CD4-positive, alpha-beta T cell treated with Interleukin-12 subunit alpha and Interleukin-12 subunit beta, for 1 hour (primary cell): ENCODE measurements around the gene MAST4.

Experiments used
- DNase-seq: peaks from one replicate; pipeline ENCODE4 v3.0.0-alpha.2; 2020

The MAST4 gene

GRCh38 chr5:66923457-66923856 lies 327.3 kb downstream of the MAST4 start:
- DNase-seq, result no peak

GRCh38 chr5:66923922-66924321 lies 327.7 kb downstream of the MAST4 start:
- DNase-seq, result no peak

GRCh38 chr5:66927140-66927539 lies 330.9 kb downstream of the MAST4 start:
- DNase-seq, result no peak

- DNase-seq, result no peak
Observed at GRCh38 chr5:66929281-66929680, 333.1 kb downstream of the MAST4 start.

GRCh38 chr5:66929995-66930394 lies 333.8 kb downstream of the MAST4 start:
- DNase-seq, result no peak

GRCh38 chr5:66931651-66932050 lies 335.5 kb downstream of the MAST4 start:
- DNase-seq, result no peak

GRCh38 chr5:66932457-66932856 lies 336.3 kb downstream of the MAST4 start:
- no peak for DNase-seq

GRCh38 chr5:66933066-66933465 lies 336.9 kb downstream of the MAST4 start:
- no peak for DNase-seq

- DNase-seq, result no peak
Observed at GRCh38 chr5:66939094-66939493, 342.9 kb downstream of the MAST4 start.

- DNase-seq, result no peak
Observed at GRCh38 chr5:66945389-66946349, 349.5 kb downstream of the MAST4 start.

GRCh38 chr5:66947458-66947857 lies 351.3 kb downstream of the MAST4 start:
- no peak for DNase-seq

- DNase-seq, result no peak
Observed at GRCh38 chr5:66949066-66949465, 352.9 kb downstream of the MAST4 start.

GRCh38 chr5:66952153-66952552 lies 356.0 kb downstream of the MAST4 start:
- no peak for DNase-seq

- no peak for DNase-seq
Observed at GRCh38 chr5:66956439-66956838, 360.2 kb downstream of the MAST4 start.

- DNase-seq, result no peak
Observed at GRCh38 chr5:66958201-66958979, 362.2 kb downstream of the MAST4 start.

GRCh38 chr5:66958980-66959641 lies 362.9 kb downstream of the MAST4 start:
- DNase-seq, result no peak

GRCh38 chr5:66959653-66960052 lies 363.5 kb downstream of the MAST4 start:
- DNase-seq, result no peak

GRCh38 chr5:66960369-66961137 lies 364.4 kb downstream of the MAST4 start:
- DNase-seq, result no peak

GRCh38 chr5:66963559-66963971 lies 367.4 kb downstream of the MAST4 start:
- no peak for DNase-seq

GRCh38 chr5:66966439-66966838 lies 370.2 kb downstream of the MAST4 start:
- no peak for DNase-seq

- no peak for DNase-seq
Observed at GRCh38 chr5:66967102-66967501, 370.9 kb downstream of the MAST4 start.

- DNase-seq, result no peak
Observed at GRCh38 chr5:66967826-66968262, 371.7 kb downstream of the MAST4 start.
